ENCODE results near the gene MYO16. TPM values are rescaled to one million over a fixed set of nuclear protein-coding genes. Genes with fewer than 3 reads are reported as not detected.
A peak's percentile ranks its signal among the peaks of the same experiment; 100 is the strongest.

Gene MYO16
- polyA plus RNA-seq, 2 of the 4 experiments (the other 2 are of a cell fraction) = 0.03 to 0.06 TPM

DNA sequence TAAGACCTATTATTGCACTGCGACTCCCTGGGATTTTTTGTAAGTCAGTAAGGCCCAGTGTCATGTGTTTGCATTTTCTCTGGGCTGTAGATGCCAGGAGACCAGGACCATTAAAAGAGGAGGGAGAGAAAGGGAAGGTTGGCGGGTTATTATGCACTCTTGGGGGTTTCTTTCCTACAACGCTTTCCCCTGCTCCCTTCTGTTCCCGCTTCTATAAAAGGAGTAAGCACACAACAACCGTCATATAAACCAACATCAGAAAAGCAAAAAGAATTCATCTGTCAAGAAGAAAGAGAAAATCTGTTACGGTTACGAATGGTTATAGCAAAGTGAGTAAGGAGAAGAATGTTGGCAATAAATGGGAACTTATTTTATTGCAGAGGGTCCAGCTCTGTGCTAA, 615.2 kb downstream of the MYO16 start:
- TF ChIP-seq FOSB (CRISPR knock-in tag; IDR thresholded peaks at IDR 0.05) = no peak
- no peak for TF ChIP-seq NPAS2 (CRISPR knock-in tag; IDR thresholded peaks at IDR 0.05; ENCODE audit: borderline replicate concordance)
- TF ChIP-seq RAD21 (conservative IDR thresholded peaks at IDR 0.05 in 1 of 2, IDR thresholded peaks at IDR 0.05 in 1 of 2) = no peak
- DNase-seq (ENCODE audit: low read depth in 1 of 2, low spot score in 1 of 2) (no peak), FAIRE-seq (no peak), ATAC-seq (no peak)
- POLR2A ChIA-PET = no interaction called here
- CTCF ChIA-PET = interaction anchor here (0.8 to 1.4 kb wide), 2 partner anchors 9 to 98 kb away, joined by 3 read pairs; no protein-coding TSS in a partner anchor
- H3K27ac ChIP-seq = peak overlapping the region; percentile 81 to 88
- H3K4me3 ChIP-seq = no peak overlapping the region
- H3K4me1 ChIP-seq = peaks cover 17% of the 10 kb centered on the region
- peaks cover 19% of the 10 kb centered on the region; the same call in 2 of the 3 replicates for H3K9me3 ChIP-seq
- H3K4me2 ChIP-seq = peak overlapping the region; percentile 78; the same call in 2 of the 3 replicates
- 92% methylated on average over 7 of the region's 7 CpGs for WGBS (ENCODE audit: missing lambda C conversion rate)

- Histone ChIP-seq H3K4me1 (peaks cover 24% of the 10 kb centered on the region), H3K27ac (peak overlapping the region; percentile 58 to 81; a peak in 2 of 6 replicates), H3K4me3 (no peak overlapping the region), H3K4me2 (no peak overlapping the region), H3K9me3 (peaks cover 19% of the 10 kb centered on the region; the same call in 2 of the 3 replicates)
- no peak for ATAC-seq
- CTCF ChIA-PET = no interaction called here
- POLR2A ChIA-PET = no interaction called here
- no peak for FAIRE-seq
- WGBS (ENCODE audit: missing lambda C conversion rate) = 89% methylated on average over 1 of the region's 1 CpG
- no peak for TF ChIP-seq EP300 (IDR thresholded peaks at IDR 0.05)
- DNase-seq (ENCODE audit: low read depth in 1 of 2, low spot score in 1 of 2) = no peak
Measured at GRCh38 chr13:109246001-109246400, 616.6 kb downstream of the MYO16 start.

DNA sequence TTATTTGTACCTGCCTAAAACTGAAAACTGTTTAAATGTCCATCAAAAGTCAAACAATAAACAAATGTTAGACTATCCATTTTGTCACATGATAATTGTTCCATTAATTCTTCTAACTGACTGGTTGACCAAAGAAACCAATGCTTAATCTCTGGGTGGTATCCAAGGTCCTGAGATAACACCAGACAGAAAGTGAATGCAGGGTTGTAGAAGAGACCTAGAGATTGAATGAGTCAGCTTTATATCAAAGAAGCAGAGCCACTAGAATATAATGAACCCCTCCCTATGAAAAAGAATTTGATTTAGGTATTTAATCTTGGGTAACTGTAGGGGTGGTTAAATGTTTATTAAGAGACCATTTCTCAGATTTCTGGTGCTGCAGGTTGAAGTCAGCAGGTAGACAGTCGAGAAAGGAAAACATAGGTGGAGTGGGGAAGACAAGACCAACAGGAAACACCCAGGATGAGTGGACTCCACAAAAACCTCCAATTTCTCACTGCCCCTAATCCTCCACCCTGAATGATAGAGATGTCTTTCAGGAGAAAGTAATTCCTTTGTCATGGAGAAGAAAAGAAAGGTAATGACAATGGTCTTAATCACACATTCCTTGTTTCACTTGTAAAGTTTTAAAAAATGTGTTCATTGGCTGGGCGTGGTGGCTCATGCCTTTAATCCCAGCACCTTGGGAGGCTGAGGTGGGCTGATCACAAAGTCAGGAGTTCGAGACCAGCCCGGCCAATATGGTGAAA, 620.5 kb downstream of the MYO16 start:
- DNase-seq (ENCODE audit: low read depth in 1 of 2, low spot score in 1 of 2) = no peak
- ATAC-seq = 0 out of 6 replicates have a peak, but pooled peaks of 1 of the 2 experiments have one; percentile 43
- TF ChIP-seq REST (IDR thresholded peaks at IDR 0.05) (peak; percentile 41; the same call in 1 of the 2 replicates), ZC3H11A (IDR thresholded peaks at IDR 0.05) (no peak), MAFK (IDR thresholded peaks at IDR 0.05; ENCODE audit: partially characterized antibody) (peak; percentile 54)
- ChIA-PET POLR2A (no interaction called here), CTCF (no interaction called here)
- peak overlapping the region; percentile 79 to 85; a peak in 5 of 6 replicates for H3K27ac ChIP-seq
- H3K4me3 ChIP-seq = no peak overlapping the region
- peaks cover 45% of the 10 kb centered on the region for H3K4me1 ChIP-seq
- peaks cover 19% of the 10 kb centered on the region; the same call in 2 of the 3 replicates for H3K9me3 ChIP-seq
- WGBS (ENCODE audit: missing lambda C conversion rate) = 77% methylated on average over 4 of the region's 4 CpGs
- FAIRE-seq = no peak
- H3K4me2 ChIP-seq = no peak overlapping the region

GRCh38 chr13:109251956-109252355, 622.5 kb downstream of the MYO16 start:
- FAIRE-seq = no peak
- POLR2A ChIA-PET = no interaction called here

DNA sequence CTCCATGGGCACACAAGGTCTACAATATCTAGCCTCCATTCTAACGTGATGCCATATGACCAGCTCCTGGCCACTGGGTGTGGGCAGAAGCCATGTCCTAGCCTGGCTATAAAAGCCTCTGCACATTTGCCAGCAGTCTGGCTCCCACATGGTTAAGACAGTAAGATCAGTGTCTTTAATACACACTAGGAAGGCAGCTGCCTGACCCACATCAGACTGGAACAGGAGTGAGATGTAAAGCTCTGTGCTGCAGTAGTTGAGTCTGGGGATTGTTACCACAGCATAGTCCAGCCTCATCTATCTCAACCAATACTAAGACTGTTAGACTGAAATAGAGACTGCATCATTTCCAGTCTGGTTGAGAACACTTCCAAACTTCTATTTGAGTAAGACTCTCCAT, 623.9 kb downstream of the MYO16 start:
- ChIA-PET POLR2A (no interaction called here), CTCF (no interaction called here)
- TF ChIP-seq POLR2AphosphoS2 (conservative IDR thresholded peaks at IDR 0.05; ENCODE audit: low read length) (no peak), NR3C1 (IDR thresholded peaks at IDR 0.05) (no peak), MYC (IDR thresholded peaks at IDR 0.05; ENCODE audit: borderline replicate concordance, low read length) (no peak)
- Histone ChIP-seq H3K27ac (peak overlapping the region; percentile 83 to 85; a peak in 4 of 6 replicates), H3K9me3 (peaks cover 4% of the 10 kb centered on the region; the same call in 1 of the 3 replicates), H3K4me1 (peaks cover 70% of the 10 kb centered on the region), H3K4me3 (no peak overlapping the region), H3K4me2 (no peak overlapping the region; the same call in 2 of the 3 replicates)
- 33% methylated on average over 1 of the region's 1 CpG for WGBS (ENCODE audit: missing lambda C conversion rate)
- ATAC-seq (no peak), FAIRE-seq (no peak), DNase-seq (ENCODE audit: low read depth in 1 of 2, low spot score in 1 of 2) (no peak)

More at GRCh38 chr13:109251956-109252355, 622.5 kb downstream of the MYO16 start:
- DNase-seq (ENCODE audit: low read depth in 1 of 2, low spot score in 1 of 2) (no peak), ATAC-seq (no peak)
- Histone ChIP-seq H3K4me2 (peak overlapping the region; percentile 60), H3K9me3 (peaks cover 15% of the 10 kb centered on the region; the same call in 2 of the 3 replicates), H3K4me1 (peaks cover 59% of the 10 kb centered on the region), H3K4me3 (no peak overlapping the region), H3K27ac (peak overlapping the region; percentile 79 to 85)
- CTCF ChIA-PET = interaction anchor here (1.4 kb wide), 1 partner anchor 97 kb away, joined by 5 read pairs; no protein-coding TSS in a partner anchor
- TF ChIP-seq ESRRA (IDR thresholded peaks at IDR 0.05; ENCODE audit: borderline replicate concordance, low read length) (no peak), KDM5A (IDR thresholded peaks at IDR 0.05) (no peak), NPAS2 (CRISPR knock-in tag; IDR thresholded peaks at IDR 0.05; ENCODE audit: borderline replicate concordance) (no peak), NFE2L2 (conservative IDR thresholded peaks at IDR 0.05; ENCODE audit: low read length) (no peak), CHD4 (IDR thresholded peaks at IDR 0.05; ENCODE audit: borderline replicate concordance) (no peak)
- 0% methylated on average over 2 of the region's 2 CpGs for WGBS (ENCODE audit: missing lambda C conversion rate)
